NOMO-1 (cell line): ENCODE results near the gene DHRS1.
A peak's percentile ranks its signal among the peaks of the same experiment; 100 is the strongest.

Experiments
- DNase-seq, 2 experiments: peaks; one replicate each; lab custom pipeline; 2025; ENCODE audit not compliant: unreplicated experiment in 2 of 2; lab: John Stamatoyannopoulos, UW

DHRS1 gene

GRCh38 chr14:24310646-24311604, 11.3 kb upstream of the DHRS1 start, which contains the start of gene LTB4R:
TSS of gene LTB4R (plus strand) at chr14:24311502. CDS start at chr14:24315652, 4,150 bp downstream.
- DNase-seq, result peak; percentile 68 to 82

GRCh38 chr14:24310265-24310645, 10.7 kb upstream of the DHRS1 start:
- no peak for DNase-seq

DNA sequence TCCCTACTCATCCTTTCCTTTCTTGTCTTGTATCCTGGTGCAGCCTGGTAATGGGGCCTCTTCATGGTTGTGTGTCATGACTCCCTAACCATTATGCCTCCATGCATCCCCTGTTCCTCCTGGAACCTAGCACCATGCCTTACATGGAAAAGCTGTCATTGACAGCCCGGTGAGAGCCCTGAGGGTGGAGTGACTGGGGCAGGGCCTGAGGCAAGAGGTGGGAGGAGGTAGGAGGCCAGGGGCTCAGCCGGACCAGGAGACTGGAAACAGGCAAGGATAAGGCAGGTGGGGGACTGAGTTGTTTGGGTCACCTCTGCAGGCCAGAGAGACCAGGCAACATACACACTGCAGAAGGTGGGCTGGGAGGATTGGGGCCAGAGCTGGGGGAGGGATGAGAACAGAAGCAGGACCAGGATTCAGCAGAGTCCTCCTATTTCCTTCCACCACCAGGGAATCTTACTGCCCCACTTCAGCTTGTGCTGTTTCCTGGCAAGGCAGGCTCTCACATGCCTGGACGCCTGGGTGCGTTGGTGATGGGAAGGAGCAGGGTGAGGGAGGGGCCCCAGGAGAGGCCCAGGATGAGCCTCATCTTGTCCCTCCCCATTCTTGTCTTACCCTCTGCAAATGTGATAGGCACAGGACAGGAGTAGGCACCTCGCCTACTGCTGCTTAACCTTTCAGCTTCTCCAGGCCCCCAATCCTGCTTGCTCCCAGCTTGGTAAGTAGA, 10.1 kb upstream of the DHRS1 start, which contains the start of gene LTB4R2:
Gene LTB4R2 (plus strand): TSS at position 603 of the 727 bp plus-strand sequence. CDS start 525 bp downstream, outside the sequence.
- DNase-seq, result no peak

DNA sequence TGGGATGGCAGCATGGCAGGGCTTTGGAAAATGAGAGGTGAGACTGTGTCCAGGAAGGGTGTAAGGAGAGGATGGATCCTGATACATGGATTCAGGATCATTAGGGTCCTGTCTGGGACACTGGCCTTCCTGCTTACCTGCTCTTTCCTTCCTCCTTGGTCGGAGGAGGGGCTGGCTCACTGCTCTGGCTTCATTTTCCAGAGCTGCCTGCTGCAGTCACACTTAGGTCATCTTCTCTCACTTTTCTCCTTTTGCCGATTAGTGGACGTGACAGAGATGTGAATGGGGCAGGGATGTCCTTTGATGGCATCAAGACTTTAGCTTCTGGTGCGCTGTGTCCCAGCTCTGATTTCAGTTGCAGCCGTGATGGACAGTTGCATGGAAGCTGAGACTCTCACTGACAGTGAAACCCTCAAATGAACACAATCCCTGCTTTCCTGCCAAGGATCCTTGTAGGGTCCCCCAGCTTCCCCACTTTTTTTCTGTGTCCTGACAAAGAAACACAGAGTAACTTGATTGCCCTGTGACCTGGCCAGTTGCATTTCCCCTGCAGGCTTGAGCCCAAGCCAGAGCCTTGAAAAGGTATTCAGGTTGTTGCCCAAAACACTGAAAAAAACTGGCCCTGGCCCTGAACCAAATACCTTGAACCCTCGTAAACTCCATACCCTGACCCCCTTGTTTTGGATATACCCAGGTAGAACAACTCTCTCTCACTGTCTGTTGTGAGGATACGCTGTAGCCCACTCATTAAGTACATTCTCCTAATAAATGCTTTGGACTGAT, 9.0 kb upstream of the DHRS1 start:
- DNase-seq, result no peak

DNA sequence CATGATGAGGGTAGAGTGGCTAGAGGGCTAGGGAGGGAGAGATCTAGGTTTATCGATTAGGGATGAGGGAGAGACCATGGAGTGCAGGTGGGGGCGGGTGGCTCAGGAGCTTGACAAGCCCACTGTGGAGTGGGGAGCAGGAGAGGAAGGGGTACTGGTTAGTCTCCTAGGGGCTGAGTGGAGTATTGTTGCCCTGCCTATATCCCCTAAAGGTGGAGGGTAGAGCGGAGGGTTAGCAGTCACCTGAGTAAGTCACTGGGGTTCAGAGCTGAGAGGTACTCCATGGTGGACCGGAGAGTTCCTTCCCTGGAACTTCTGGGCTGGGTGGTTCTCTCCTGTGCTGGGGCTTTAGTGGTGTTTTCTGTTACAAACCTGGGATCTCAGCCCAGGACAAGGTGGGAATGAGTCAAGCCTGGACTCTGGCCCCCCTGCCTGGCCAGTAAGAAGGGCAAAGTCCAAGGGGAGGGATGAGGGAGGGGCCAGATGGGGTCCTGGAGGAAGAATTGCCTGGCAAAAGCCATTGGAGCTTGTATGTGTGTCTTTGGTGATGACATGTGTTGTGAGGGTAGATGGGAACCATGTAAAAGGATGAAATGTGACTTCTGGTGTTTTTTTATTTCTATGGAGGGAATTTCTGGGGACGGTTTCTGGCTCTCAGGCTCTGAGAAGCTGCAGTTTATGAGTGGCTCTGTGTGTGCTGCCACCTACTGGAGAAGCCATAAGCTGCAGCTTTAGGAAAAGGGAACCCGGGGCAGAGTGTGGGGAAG, 8.2 kb upstream of the DHRS1 start, which contains the start of gene CIDEB:
Gene CIDEB (minus strand): TSS at position 403 of the 767 bp plus-strand sequence. CDS start 119 bp downstream, at position 284.
- DNase-seq, result peak; percentile 37 to 60

- DNase-seq, result no peak
Observed at GRCh38 chr14:24307156-24307574, 7.6 kb upstream of the DHRS1 start.

DNA sequence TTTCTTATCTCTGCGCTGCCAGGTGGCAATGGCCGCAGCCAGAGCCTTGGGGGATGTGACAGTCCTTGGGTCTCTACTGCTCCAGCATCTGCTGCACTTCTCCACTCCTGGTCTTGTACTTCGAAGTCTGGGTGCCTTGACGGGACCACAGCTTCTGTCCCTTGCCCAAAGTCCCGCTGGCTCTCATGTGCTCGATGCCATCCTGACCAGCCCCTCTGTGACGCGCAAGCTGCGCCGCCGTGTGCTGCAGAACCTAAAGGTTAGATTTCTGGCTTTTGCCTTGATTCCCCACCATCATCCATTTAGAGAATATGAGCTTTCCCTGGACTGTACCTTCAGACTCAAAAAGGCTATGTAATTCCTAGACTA, 4.4 kb upstream of the DHRS1 start:
- DNase-seq, result no peak

GRCh38 chr14:24300326-24300980, 873 bp upstream of the DHRS1 start:
- no peak for DNase-seq

- no peak for DNase-seq
Observed at GRCh38 chr14:24298892-24299254, 707 bp downstream of the DHRS1 start.

DNA sequence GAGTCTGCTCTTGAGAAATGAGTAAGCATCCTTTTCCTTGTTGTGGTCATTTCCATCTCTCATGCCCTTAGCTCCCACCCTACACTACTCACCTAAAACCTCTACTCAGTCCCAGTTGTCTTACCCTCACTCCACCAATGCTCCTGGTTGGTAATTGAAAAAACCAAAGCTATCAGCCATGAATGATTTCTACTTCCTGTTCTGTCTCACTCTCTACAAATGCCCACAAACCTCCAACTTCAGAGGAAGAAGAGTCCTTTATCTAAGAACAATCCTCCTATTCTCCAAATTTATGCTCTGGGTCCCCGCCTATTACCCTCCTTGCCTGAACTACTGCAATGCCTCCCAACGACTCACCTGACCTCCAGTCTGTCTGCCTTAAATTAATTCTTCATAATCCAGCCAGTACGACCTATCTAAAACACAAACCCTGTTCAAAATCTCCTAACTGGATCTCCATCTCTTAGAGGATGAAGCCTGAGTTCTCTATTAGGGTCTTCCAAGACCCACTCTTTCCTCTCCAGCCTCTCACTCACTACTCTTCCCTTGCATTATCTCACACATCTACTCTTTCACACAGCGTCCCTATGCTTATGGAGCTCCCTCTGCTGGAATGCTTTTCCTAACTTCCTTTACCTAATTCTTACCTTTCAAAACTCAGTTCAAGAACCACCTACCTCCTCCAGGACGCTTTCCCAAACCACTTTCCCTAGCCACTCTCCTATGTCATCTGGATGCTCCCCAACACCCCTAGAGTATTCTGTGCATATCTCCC, 2.2 kb downstream of the DHRS1 start:
- peak in 1 of 2 experiments; percentile 13 for DNase-seq

- DNase-seq, result peak; percentile 45 to 72
Observed at GRCh38 chr14:24296341-24297157, 3.0 kb downstream of the DHRS1 start.

- no peak for DNase-seq
Observed at GRCh38 chr14:24293525-24293924, 6.1 kb downstream of the DHRS1 start.

DNA sequence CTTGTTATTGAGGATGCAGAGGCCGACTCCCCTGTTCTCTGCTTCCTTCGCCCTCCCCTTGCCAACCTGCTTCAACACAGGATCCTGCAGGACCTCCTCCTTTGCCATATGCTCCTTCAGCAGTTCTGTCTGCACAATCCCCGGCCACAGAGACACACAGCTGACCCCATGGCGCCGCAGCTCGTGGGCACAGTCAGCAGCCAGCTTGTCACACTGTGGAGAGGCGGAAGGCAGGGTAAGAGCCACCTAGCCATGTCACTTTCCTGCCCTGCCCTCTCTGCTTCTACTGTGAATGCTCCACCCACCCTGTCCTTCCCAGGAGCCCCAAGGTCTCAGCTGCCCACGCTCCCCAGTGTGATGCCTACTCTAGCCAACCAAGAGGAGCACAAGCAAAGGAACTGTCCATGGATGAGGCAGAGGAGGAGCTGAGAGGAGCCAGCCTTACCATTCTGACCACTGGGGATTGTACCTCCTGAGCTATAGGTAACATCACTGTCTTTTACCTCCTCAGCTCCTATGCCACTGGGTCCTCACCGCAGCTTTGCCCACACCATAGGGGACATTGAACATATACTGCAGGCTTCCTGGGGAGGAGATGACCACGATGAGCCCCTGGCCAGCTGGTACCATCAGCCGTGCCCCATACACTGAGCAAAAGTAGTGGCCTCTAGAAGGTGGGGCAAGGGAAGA, 7.3 kb downstream of the DHRS1 start:
- DNase-seq, result no peak

DNA sequence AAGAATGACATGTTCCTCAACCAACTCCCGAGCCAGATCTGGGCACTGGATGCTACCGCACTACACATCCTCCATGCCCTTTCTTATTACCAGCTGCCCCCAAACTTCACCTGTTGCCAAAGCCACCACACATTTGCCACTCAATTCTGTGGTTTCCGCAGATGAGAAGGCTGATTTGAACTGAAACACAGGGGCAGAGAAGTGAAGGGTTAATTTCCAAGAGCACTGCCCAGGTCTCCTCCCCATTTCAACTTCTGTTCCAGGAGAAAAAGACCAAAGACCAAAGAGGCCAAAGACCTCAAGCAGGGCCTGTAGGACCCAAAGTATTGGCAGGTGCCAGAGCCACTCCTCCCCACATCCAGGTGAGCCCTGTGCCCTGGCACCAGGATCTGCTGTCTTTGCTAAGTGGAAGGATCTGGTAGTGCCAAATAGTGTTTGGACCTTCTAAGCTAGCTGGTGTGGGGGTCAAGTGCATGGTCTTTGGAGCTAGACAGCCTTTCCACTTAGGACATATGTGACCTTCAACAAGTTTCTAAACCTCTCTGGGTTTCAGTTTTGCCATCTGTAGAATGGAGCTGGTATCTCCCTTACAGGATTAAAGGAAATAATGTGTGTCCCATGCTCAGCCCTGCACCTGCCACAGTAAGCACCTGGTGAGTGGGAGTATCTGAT, 8.0 kb downstream of the DHRS1 start:
- no peak for DNase-seq

- DNase-seq, result no peak
Observed at GRCh38 chr14:24290746-24291145, 8.8 kb downstream of the DHRS1 start.

- no peak for DNase-seq
Observed at GRCh38 chr14:24289649-24290280, 9.8 kb downstream of the DHRS1 start.
